GM23338 (cell line): Measurements from ENCODE around the gene EFCAB13.

Experiments
- CREB1 ChIP-seq: fragments of 250-450 bp; sonication (Bioruptor Pico); IDR thresholded peaks from 2 replicates; pipeline ENCODE4 v1.5.0; 2020; ENCODE audit warnings: low read depth, mild to moderate bottlenecking, moderate library complexity
- CTCF ChIP-seq, 2 experiments: fragments of 200-600 bp in 1 of 2; sonication (generic) in 1 of 2; conservative IDR thresholded peaks; 2 replicates each; pipeline versions ENCODE4 v1.5.1 to v1.6.1; 2016 to 2017; ENCODE audit warnings: antibody characterized with exemption in 2 of 2, low read depth in 2 of 2, mild to moderate bottlenecking in 2 of 2, moderate library complexity in 1 of 2
- EZH2 ChIP-seq: fragments of 200-600 bp; sonication (generic); IDR thresholded peaks from one replicate; pipeline ENCODE4 v1.8.0; 2017; ENCODE audit warnings: antibody characterized with exemption, mild to moderate bottlenecking, low read depth; ENCODE audit not compliant: unreplicated experiment
- EZH2phosphoT487 ChIP-seq: fragments of 200-600 bp; sonication (generic); IDR thresholded peaks from one replicate; pipeline ENCODE4 v1.8.1; 2018; ENCODE audit warnings: antibody characterized with exemption; ENCODE audit not compliant: unreplicated experiment
- POLR2AphosphoS5 ChIP-seq: IDR thresholded peaks from 2 replicates; pipeline ENCODE4 v1.6.1; 2016; ENCODE audit warnings: antibody characterized with exemption, low read depth
- REST ChIP-seq: IDR thresholded peaks from one replicate; pipeline ENCODE4 v1.6.1; 2018; ENCODE audit warnings: antibody characterized with exemption; ENCODE audit not compliant: unreplicated experiment
- STAT1 ChIP-seq: IDR thresholded peaks from one replicate; pipeline ENCODE4 v1.6.1; 2016; ENCODE audit warnings: antibody characterized with exemption; ENCODE audit not compliant: unreplicated experiment
- ZNF331 ChIP-seq: fragments of 250-450 bp; sonication (Bioruptor Pico); IDR thresholded peaks from 2 replicates; pipeline ENCODE4 v1.5.0; 2020; ENCODE audit warnings: low read depth, mild to moderate bottlenecking, moderate library complexity
- TF ChIP-seq, protein P1 (sequence below): fragments of 250-450 bp; sonication (Bioruptor Pico); IDR thresholded peaks from 2 replicates; pipeline ENCODE4 v1.5.0; 2020; ENCODE audit warnings: mild to moderate bottlenecking, moderate library complexity

- TF ChIP-seq CTCF (conservative IDR thresholded peaks at IDR 0.05; ENCODE audit: low read depth in 2 of 2) (no peak), EZH2phosphoT487 (no peak), CREB1 (CRISPR knock-in tag) (no peak), POLR2AphosphoS5 (no peak), ZNF331 (no peak), REST (no peak), STAT1 (no peak), EZH2 (no peak)
- TF ChIP-seq, protein P1, sequence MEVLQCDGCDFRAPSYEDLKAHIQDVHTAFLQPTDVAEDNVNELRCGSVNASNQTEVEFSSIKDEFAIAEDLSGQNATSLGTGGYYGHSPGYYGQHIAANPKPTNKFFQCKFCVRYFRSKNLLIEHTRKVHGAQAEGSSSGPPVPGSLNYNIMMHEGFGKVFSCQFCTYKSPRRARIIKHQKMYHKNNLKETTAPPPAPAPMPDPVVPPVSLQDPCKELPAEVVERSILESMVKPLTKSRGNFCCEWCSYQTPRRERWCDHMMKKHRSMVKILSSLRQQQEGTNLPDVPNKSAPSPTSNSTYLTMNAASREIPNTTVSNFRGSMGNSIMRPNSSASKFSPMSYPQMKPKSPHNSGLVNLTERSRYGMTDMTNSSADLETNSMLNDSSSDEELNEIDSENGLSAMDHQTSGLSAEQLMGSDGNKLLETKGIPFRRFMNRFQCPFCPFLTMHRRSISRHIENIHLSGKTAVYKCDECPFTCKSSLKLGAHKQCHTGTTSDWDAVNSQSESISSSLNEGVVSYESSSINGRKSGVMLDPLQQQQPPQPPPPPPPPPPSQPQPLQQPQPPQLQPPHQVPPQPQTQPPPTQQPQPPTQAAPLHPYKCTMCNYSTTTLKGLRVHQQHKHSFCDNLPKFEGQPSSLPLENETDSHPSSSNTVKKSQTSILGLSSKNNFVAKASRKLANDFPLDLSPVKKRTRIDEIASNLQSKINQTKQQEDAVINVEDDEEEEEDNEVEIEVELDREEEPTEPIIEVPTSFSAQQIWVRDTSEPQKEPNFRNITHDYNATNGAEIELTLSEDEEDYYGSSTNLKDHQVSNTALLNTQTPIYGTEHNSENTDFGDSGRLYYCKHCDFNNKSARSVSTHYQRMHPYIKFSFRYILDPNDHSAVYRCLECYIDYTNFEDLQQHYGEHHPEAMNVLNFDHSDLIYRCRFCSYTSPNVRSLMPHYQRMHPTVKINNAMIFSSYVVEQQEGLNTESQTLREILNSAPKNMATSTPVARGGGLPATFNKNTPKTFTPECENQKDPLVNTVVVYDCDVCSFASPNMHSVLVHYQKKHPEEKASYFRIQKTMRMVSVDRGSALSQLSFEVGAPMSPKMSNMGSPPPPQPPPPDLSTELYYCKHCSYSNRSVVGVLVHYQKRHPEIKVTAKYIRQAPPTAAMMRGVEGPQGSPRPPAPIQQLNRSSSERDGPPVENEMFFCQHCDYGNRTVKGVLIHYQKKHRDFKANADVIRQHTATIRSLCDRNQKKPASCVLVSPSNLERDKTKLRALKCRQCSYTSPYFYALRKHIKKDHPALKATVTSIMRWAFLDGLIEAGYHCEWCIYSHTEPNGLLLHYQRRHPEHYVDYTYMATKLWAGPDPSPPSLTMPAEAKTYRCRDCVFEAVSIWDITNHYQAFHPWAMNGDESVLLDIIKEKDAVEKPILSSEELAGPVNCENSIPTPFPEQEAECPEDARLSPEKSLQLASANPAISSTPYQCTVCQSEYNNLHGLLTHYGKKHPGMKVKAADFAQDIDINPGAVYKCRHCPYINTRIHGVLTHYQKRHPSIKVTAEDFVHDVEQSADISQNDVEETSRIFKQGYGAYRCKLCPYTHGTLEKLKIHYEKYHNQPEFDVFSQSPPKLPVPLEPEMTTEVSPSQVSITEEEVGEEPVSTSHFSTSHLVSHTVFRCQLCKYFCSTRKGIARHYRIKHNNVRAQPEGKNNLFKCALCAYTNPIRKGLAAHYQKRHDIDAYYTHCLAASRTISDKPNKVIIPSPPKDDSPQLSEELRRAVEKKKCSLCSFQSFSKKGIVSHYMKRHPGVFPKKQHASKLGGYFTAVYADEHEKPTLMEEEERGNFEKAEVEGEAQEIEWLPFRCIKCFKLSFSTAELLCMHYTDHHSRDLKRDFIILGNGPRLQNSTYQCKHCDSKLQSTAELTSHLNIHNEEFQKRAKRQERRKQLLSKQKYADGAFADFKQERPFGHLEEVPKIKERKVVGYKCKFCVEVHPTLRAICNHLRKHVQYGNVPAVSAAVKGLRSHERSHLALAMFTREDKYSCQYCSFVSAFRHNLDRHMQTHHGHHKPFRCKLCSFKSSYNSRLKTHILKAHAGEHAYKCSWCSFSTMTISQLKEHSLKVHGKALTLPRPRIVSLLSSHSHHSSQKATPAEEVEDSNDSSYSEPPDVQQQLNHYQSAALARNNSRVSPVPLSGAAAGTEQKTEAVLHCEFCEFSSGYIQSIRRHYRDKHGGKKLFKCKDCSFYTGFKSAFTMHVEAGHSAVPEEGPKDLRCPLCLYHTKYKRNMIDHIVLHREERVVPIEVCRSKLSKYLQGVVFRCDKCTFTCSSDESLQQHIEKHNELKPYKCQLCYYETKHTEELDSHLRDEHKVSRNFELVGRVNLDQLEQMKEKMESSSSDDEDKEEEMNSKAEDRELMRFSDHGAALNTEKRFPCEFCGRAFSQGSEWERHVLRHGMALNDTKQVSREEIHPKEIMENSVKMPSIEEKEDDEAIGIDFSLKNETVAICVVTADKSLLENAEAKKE (CRISPR knock-in tag) = no peak
Observed at GRCh38 chr17:47413872-47414271, 90.1 kb downstream of the EFCAB13 start.
